ENCODE results near the gene ARID4B.
A peak's percentile ranks its signal among the peaks of the same experiment; 100 is the strongest.
"Not testable (repeated sequence)": the region's sequence is repeated elsewhere in the genome, so short reads cannot be mapped to it uniquely, and the experiment has no call there.

ARID4B gene

DNA sequence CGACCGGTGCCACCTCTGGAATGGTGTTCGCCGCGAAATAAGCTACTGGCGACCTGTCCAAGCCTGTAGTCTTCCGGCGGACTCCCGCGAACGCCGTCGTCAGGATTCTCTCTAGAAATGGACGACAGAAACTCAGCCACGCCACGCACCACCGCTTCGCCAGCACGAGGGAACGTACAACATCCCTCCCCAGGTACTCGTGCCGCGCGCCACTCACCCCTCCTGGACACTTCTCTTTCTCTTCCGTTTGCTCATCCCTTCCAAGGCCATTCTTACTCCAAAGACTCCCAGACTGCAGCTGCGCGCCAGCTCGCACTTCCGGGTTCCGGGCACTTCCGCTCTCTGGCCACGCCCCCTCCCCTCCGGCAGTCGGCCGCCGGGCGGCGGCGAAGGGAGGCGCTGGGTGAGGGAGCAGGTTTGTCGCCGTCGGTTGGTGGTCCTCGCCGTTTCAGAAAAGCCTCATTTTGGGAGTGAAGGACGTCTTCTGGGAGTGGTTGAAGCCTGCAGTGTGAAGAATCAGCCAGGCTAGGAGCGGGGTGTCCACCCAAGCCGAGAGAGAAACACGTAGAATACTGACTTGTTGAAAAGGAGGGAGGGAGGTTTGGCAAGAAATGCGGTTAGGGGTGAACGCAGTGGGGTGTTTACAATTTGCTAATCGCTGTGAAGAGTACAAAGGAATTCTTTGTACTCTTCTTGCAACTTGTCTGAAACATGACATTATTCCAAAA is 166.9 kb downstream of the ARID4B start, which contains the start of gene RBM34:
Gene RBM34, minus strand, starts transcription at position 294 of the 728 bp plus-strand sequence. Its CDS starts 24 bp downstream, at position 270.
- peak; percentile 85 to 91 for DNase-seq (ENCODE audit: low read depth in 2 of 2)

DNA sequence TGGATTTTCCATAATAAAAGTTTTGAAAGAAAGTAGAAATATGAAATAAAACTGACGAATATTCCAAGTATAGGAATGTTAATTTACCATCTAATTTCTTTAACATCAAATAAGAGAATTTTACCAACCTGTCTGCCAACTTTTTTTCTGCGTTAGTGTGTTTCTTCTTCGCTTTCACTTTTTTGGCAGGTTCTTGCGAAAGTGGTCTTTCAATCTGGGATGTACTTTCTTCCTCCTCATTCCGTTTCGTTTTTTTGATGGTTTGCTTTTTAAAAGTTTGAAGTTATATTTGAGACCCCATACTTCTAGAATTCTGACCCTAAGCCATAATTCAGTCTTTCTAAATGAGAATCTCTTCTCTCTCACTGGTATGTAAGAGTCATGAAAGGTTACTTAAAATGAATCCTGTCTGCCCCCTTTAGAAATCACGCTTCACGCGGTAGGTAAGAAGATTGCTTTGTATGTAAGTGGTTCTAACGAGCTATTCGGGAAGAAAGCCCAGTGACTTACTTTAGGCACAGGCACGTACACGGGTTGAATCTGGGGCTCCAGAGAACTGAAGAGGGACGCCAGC is 167.5 kb downstream of the ARID4B start:
- DNase-seq (ENCODE audit: low read depth in 2 of 2): no peak

DNA sequence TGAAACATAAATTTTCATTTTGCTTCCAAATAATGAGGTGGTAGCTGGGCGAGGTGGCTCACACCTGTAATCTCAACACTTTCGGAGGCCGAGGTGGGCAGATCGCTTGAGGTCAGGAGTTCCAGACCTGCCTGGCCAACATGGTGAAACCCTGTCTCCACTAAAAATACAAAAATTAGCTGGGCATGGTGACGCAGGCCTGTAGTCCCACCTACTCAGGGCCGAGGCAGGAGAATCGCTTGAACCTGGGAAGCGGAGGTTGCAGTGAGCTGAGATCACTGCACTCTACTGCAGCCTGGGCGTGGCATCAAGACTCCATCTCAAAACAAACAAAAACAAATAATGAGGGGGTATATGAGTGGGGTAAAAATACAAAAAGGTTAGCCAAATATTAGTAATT is 168.0 kb downstream of the ARID4B start:
- DNase-seq (ENCODE audit: low read depth in 2 of 2): not testable (repeated sequence)

DNA sequence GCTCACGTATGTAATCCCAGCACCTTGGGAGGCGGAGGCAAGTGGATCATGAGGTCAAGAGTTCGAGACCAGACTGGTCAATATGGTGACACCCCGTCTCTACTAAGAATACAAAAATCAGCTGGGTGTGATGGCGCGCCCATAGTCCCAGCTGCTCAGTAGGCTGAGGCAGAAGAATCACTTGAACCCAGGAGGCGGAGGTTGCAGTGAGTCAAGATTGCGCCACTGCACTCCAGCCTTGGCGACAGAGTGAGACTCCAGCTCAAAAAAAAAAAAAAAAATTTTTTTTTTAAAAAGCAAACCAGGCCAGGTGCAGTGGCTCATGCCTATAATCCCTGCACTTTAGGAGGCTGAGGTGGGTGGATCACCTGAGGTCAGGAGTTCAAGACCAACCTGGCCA is 168.7 kb downstream of the ARID4B start:
- not testable (repeated sequence) for DNase-seq (ENCODE audit: low read depth in 2 of 2)

DNA sequence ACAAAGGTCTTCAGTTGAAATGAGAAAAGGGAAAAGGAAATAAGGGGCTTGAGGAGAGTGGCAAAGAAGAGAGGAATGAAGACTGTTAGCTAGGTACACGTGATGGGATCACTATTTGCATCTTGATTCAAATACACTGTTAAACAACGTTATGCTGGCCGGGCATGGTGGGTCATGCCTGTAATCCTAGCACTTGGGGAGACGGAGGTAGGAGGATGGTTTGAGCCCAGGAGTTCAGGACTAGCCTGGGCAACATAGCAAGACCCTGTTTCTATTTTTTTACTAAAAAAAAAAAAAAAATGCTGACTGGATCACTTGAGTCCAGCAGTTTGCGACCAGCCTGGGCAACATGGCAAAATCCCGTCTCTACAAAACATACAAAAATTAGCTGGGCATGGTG is 169.3 kb downstream of the ARID4B start:
- no peak for DNase-seq (ENCODE audit: low read depth in 2 of 2)

DNA sequence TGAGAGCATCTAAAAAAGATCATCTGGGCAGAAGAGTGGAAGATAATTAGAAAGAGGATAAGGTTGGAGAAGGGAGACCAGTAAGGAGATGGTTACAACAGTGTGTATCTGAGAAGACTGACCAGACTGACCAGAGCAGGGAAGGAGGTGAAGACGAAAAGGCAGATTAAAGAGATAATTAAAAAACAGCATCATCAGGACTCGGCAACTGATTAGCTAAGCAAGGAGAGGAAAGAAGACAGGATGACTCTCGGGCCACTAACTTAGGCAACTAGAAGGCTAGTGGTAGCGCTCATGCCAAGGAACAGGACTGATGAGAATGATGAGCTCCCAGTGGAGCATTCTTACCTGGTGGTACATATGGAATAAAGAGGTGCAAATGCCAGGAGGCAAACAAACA is 170.8 kb downstream of the ARID4B start:
- DNase-seq (ENCODE audit: low read depth in 2 of 2): no peak

DNA sequence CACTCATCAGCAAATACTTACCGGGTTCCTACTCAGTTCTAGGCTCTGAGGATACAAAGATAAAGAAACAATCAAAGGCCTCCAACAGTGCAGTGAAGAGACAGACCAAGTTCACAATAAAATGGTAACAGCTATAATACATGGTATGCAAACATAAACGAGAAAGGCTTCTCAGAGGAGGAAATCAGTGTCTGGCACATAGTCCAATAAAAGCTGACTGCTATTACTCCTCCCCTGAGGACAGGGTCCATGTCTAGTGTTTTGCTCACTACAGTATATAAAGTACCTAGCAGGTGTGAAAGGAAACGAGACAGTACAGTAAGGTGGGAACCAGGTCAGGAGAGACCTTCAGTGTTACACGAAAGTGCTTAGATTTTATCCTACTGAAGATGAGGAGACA is 171.2 kb downstream of the ARID4B start:
- no peak for DNase-seq (ENCODE audit: low read depth in 2 of 2)

DNA sequence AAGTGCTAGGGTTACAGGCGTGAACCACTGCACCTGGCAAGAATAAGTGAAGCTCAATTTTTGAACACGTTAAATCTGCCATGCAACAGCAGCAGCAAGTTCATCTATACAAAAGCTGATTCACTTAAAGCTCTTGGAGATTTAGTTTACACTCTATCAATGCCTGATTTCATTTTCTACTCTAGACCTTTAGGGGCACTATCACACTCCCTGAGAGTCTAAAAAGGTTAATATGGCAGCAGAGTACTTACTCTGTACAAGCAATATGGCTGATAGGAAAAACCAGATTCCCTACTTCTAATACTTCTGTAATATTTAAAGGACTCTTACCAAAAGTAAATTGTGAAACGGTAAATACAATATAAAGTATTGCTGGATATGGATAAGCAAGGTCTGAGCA is 171.7 kb downstream of the ARID4B start:
- DNase-seq (ENCODE audit: low read depth in 2 of 2): no peak

DNA sequence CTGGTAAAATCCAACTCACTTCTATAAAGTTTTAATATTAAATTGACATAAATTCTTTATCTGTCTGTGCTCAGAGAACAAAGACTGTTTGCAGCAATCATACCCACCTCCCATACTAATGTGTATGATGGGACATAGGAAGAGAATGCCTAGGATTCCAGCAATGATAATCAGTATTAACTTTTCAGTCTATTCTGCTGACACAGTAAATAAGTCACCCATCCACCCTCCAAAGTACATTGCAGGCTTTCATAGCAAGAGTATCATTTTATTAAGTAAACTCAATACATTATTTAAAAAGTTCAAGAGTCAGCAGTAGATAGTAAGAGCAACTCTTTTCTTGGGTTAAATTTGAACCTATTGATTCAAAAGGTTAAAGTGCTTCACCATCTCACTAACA is 175.7 kb downstream of the ARID4B start:
- no peak for DNase-seq (ENCODE audit: low read depth in 2 of 2)

DNA sequence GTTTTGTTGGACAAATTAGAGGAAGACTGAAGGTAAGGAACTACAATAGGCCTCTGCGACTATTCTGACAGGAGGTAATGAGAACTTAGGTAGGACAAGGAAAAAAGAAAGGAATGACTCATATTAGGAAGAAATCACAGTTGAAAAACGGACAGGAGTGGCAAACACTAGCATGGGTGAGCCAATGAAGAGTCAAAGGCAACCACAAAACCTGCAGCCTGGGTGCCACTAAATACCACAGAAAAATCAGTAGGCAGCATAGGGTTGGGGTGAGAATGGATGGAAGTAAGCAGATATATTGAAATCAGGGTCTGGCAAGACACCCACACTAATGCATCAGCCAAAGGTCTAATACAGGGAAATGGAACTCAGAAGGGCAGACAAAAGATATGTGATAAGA is 176.9 kb downstream of the ARID4B start:
- DNase-seq (ENCODE audit: low read depth in 2 of 2): no peak

DNA sequence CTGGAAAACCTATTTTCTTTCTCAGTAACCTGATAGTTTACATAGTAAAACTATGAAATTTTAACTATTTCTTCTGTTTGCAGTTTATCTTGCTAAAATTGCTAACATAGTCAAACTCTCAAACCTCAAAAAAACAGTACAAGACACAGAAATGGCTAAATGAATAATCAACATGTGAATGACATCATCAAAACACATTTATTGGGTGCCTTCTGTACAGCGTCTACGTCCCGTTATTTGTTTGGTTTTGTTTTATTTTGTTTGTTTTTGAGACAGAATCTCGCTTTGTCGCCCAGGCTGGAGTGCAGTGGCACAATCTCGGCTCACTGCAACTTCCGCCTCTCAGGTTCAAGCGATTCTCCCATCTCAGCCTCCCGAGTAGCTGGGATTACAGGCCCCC is 178.2 kb downstream of the ARID4B start:
- DNase-seq (ENCODE audit: low read depth in 2 of 2): no peak

DNA sequence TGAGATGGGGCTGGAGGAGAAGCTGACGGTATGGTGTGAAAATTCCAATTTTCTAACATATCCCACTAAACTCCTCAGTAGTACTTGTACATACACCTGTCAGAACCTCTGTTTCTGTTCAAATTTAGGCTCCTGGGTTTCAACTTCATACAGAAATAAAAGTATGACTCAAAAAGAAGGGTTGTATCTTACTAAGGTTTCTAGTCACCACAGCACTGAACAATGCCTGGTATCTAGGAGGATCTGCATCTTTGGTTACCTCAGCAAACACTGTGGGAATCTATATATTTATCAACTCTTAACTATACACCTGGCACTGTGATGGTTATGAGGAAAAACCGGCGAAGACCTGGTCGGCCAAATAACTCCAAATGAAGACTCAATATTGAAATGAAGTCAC is 180.7 kb downstream of the ARID4B start:
- no peak for DNase-seq (ENCODE audit: low read depth in 2 of 2)

DNA sequence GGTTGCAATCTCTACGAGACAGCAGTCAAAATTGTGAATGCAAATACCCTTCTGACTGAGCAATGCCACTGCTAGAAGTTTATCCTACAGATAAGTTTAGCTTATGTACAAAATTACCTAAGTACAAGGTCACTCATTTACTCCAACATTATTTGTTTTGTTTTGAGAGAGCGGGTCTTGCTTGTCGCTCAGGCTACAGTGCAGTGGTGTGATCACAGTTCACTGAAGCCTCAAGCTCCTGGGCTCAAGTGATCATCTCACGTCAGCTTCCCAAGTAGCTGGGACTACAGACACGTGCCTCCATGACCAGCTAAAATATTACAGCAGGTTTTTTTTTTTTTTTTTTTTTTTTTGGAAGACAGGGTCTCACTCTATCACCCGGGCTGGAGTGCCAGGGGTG is 182.3 kb downstream of the ARID4B start:
- DNase-seq (ENCODE audit: low read depth in 2 of 2): no peak

DNA sequence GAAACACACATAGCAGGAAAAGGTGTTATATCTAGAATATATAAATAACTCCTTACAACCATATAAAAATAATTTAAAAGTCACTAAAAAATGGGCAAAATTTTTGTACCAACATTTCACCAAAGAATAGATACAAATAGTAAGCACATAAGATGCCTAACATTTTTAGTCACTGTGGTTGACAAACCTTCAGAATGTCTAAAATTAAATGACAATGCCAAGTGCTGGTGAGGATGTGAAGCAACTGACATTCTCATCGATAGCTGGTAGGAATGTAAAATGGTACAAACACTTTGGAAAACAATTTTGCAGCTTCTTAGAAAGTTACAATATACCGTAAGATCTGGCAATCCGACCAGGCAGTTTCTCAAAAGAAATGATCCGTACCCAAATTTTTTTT is 185.0 kb downstream of the ARID4B start:
- DNase-seq (ENCODE audit: low read depth in 2 of 2): no peak

DNA sequence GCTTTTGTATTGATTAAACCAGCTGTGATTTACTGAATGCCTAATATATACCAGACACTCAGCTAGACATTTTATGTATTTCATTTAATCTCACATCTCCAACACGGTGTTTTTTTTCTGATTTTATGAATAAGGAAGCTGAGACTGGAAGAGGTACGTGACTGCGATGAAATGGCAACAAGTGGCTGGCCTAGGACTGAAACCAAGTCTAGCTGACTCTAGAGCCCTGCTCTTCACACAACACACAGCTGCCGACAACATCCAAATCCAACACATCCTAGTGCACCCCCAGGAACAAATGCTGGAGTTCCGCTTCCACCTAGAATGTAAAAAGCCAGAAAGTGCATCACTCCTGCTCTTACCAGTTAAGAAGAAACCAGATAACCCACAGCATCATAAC is 188.7 kb downstream of the ARID4B start:
- no peak for DNase-seq (ENCODE audit: low read depth in 2 of 2)

DNA sequence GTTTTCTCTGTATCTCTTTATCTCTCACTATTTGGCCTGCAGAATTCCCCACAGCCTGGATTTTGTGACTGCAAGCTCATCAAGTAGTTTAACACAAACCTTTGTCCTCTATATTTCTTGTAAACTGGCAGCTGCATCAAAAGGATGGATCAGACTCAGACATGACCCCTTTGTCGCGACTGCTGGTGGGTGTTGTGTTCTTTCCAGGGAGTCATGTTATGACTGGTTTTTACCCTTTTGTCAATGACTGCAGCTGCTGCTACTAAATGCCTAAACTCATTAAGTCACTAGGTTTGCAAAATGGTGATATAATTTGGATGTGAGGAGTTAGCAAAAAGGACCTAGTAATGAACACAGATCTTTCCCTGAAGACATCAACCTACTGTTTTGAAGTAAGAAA is 189.2 kb downstream of the ARID4B start:
- no peak for DNase-seq (ENCODE audit: low read depth in 2 of 2)

DNA sequence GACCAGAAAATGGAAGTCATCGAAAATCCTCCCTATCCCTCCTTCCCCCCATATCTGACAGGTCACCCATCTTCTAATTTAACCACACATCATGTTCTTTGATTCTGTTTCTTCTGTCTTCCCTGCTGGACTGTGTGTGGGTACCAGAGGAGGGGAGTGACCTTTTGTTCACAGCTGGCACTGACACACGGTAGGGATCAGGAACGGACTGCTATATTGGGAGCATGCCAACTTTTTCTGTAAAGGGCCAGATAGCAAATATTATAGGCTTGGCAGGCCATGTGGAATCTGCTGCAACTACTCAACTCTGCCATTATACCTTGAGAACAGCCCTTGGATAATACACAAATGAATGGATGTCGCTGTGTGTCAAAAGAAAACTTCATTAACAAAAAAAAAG is 191.9 kb downstream of the ARID4B start:
- no peak for DNase-seq (ENCODE audit: low read depth in 2 of 2)

DNA sequence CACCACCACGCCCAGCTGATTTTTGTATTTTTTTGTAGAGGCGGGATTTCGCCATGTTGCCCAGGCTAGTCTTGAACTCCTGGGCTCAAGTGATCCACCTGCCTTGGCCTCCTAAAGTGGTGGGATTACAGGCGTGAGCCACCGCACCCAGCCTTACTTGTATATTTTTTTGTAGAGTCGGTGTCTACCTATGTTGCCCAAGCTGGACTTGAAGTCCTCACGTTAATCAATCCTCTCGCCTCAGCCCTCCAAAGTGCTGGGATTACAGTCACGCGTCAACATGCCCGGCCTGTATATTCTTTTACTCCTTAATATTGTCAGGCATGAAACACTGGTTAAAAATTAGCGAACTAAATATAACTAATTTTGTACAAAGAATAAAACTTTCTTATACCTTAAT is 193.8 kb downstream of the ARID4B start:
- DNase-seq (ENCODE audit: low read depth in 2 of 2): no peak

DNA sequence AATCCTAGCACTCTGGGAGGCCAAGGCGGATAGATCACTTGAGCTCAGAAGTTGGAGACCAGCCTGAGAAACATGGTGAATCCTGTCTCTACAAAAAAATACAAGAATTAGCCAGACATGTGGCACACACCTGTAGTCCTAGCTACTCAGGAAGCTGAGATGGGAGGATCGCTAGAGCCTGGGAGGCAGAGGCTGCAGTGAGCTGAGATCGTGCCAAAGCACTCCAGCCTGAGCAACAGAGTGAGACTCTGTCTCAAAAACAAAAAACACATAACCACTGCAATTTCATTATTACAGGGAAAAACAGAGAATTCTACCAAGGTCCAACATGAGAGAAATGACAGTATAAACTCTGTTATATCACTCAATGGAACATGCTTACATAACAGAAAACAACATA is 194.9 kb downstream of the ARID4B start:
- DNase-seq (ENCODE audit: low read depth in 2 of 2): no peak

DNA sequence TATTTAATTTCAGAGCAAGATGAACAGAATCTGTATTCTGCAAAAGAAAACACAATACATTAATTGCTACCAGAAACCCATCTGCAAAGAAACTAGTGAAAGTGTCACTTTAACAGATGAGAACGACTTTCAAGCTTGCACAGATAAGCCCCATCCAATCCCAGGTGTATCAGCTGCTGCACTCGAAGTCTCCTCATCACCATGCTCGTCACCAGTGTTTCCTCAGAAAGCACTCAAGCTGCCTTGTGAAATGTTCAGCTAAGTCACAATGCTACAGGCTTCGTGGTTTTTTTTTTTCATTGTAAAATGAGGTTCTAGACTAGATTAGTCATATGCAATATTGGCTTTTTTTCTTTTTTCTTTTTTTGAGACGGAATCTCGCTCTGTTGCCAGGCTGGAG is 196.0 kb downstream of the ARID4B start:
- no peak for DNase-seq (ENCODE audit: low read depth in 2 of 2)

DNA sequence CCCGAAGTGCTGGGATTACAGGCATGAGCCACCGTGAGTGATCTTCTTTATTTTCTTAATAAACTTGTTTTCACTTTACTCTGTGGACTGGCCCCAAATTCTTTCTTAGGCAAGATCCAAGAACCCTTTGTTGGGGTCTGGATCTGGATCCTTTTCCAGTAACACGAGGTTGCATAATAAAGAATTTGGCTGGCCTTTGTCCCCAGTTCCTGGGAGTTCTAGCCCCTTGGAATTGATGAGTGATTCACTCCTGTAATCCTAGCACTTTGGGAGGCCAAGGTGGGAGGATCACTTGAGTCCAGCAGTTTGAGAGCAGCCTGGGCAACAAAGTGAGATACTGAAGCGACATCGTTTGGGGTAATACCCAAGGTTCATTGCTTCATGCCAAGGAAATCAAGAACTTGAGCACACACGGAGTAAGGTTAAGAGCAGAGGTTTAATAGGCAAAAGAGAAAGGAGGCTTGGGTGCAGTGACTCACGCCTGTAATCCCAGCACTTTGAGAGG is 197.2 kb downstream of the ARID4B start:
- no peak for DNase-seq (ENCODE audit: low read depth in 2 of 2)

DNA sequence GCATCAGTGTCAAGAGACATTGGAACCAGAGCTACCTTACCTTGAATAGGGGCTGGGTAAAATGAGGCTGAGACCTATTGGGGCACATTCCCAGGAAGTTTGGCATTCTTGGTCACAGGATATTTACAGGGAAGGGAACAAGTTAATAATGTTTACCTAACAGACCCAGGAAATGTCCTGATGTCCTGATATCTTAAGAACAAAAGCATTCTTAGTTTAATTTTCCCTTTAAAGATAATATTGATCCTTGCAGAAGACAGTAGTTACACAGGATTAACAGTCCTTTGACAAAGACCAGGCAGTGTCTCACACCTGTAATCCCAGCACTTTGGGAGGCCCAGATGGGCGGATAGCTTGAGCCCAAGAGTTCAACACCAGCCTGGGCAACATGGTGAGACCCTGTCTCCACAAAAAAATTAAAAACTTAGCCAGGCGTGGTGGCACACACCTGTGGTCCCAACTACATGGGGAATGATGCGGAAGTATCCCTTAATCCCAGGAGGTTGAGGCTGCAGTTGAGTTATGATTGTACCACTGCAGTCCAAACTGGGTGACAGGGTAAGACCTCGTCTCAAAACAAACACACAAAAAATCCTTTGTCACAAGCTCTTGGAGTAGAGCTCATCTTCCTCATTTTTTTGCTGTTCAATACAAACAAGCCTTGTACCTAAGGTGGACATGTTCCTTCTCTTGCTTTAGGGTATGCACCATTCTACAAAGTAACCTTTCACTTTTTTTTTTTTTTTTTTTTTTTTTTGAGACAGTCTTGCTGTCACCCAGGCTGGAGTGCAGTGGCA is 198.0 kb downstream of the ARID4B start:
- no peak for DNase-seq (ENCODE audit: low read depth in 2 of 2)
